Measurements from ENCODE around the gene SEMA3E. TPM values are rescaled to one million over a fixed set of nuclear protein-coding genes. Genes with fewer than 3 reads are reported as not detected.

The SEMA3E gene
- total RNA-seq, 4 donors from 2014 or later: 1.0 to 2.2 (median 2.0) TPM

GRCh38 chr7:83610649-83611304 is 38.2 kb downstream of the SEMA3E start:
- Histone ChIP-seq H3K4me1 (no peaks in the 10 kb centered on the region), H3K27me3 (no peaks in the 10 kb centered on the region), H3K4me3 (no peak overlapping the region), H3K9me3 (no peaks in the 10 kb centered on the region), H3K27ac (no peak overlapping the region), H3K36me3 (no peaks in the 10 kb centered on the region)
- 83% methylated on average over 4 of the region's 4 CpGs for WGBS
- DNase-seq (ENCODE audit: low spot score in 2 of 2): no peak
- TF ChIP-seq POLR2A (IDR thresholded peaks at IDR 0.05): no peak
- no peak for TF ChIP-seq CTCF (IDR thresholded peaks at IDR 0.05)
- TF ChIP-seq POLR2AphosphoS5 (IDR thresholded peaks at IDR 0.05): no peak
- no peak for TF ChIP-seq EP300 (IDR thresholded peaks at IDR 0.05)

DNA sequence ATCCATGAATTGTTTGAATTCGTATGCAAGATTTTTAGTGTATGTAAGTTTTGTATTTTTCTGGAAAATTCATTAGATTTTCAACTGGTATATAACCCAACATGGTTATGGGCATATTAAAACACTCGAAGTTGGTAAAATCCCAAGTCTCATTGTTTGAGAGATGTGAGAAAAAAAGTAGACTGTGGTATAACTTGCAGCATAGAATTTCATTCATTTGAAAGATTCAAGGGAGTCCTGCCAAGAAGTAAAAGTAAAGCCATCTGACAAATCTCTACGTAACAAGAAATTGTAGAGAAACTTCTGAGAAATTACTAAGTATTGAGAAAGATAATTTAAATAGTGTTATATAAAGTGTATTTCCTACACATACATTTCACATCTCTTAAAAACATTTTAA is 40.2 kb downstream of the SEMA3E start:
- TF ChIP-seq POLR2A (IDR thresholded peaks at IDR 0.05): no peak
- TF ChIP-seq POLR2AphosphoS5 (IDR thresholded peaks at IDR 0.05): no peak
- no peak for TF ChIP-seq CTCF (IDR thresholded peaks at IDR 0.05)
- no peak for TF ChIP-seq EP300 (IDR thresholded peaks at IDR 0.05)
- DNase-seq (ENCODE audit: low spot score in 2 of 2): no peak
- WGBS: 75% methylated on average over 3 of the region's 3 CpGs
- H3K36me3 ChIP-seq: no peaks in the 10 kb centered on the region
- no peaks in the 10 kb centered on the region for H3K27me3 ChIP-seq
- H3K9me3 ChIP-seq: no peaks in the 10 kb centered on the region
- H3K4me3 ChIP-seq: no peak overlapping the region
- H3K4me1 ChIP-seq: no peaks in the 10 kb centered on the region
- H3K27ac ChIP-seq: no peak overlapping the region

- no peaks in the 10 kb centered on the region for H3K27me3 ChIP-seq
- TF ChIP-seq EP300 (IDR thresholded peaks at IDR 0.05) (no peak), POLR2AphosphoS5 (IDR thresholded peaks at IDR 0.05) (no peak), CTCF (IDR thresholded peaks at IDR 0.05) (no peak), POLR2A (IDR thresholded peaks at IDR 0.05) (no peak)
- H3K4me1 ChIP-seq: no peaks in the 10 kb centered on the region
- WGBS: 62% methylated on average over 1 of the region's 1 CpG
- H3K9me3 ChIP-seq: no peaks in the 10 kb centered on the region
- no peak for DNase-seq (ENCODE audit: low spot score in 2 of 2)
- H3K36me3 ChIP-seq: no peaks in the 10 kb centered on the region
- no peak overlapping the region for H3K4me3 ChIP-seq
- H3K27ac ChIP-seq: no peak overlapping the region
Observed at GRCh38 chr7:83603649-83604048, 45.3 kb downstream of the SEMA3E start.

- 83% methylated on average over 1 of the region's 1 CpG for WGBS
- Histone ChIP-seq H3K27ac (no peak overlapping the region), H3K4me1 (no peaks in the 10 kb centered on the region), H3K36me3 (no peaks in the 10 kb centered on the region), H3K9me3 (no peaks in the 10 kb centered on the region), H3K27me3 (no peaks in the 10 kb centered on the region), H3K4me3 (no peak overlapping the region)
- no peak for DNase-seq (ENCODE audit: low spot score in 2 of 2)
- TF ChIP-seq POLR2AphosphoS5 (IDR thresholded peaks at IDR 0.05): no peak
- TF ChIP-seq EP300 (IDR thresholded peaks at IDR 0.05): no peak
Observed at GRCh38 chr7:83599131-83599530, 49.8 kb downstream of the SEMA3E start.

- Histone ChIP-seq H3K36me3 (no peaks in the 10 kb centered on the region), H3K9me3 (no peaks in the 10 kb centered on the region), H3K4me1 (no peaks in the 10 kb centered on the region), H3K27ac (no peak overlapping the region), H3K27me3 (no peaks in the 10 kb centered on the region), H3K4me3 (no peak overlapping the region)
- DNase-seq (ENCODE audit: low spot score in 2 of 2): no peak
- 57% methylated on average over 4 of the region's 4 CpGs for WGBS
- TF ChIP-seq POLR2AphosphoS5 (IDR thresholded peaks at IDR 0.05): no peak
- TF ChIP-seq POLR2A (IDR thresholded peaks at IDR 0.05): no peak
- no peak for TF ChIP-seq EP300 (IDR thresholded peaks at IDR 0.05)
- no peak for TF ChIP-seq CTCF (IDR thresholded peaks at IDR 0.05)
Observed at GRCh38 chr7:83593921-83594475, 54.9 kb downstream of the SEMA3E start.

Measured in suprapubic skin (tissue), 4 donors.